Keratinocyte (primary cell): Measurements from ENCODE around the gene VGLL3. TPM values are rescaled to one million over a fixed set of nuclear protein-coding genes. Genes with fewer than 3 reads are reported as not detected.

Experiments
- DNase-seq: peaks from one replicate; pipeline ENCODE4 v3.0.0-alpha.2; 2011; ENCODE audit warnings: low read depth, missing footprints, low spot score
- FAIRE-seq: peaks from 2 replicates; lab custom pipeline; 2011; peaks lifted over from hg19 to GRCh38; lab: Jason Lieb, UNC
- H2AFZ ChIP-seq: 2 replicates; pipeline ENCODE4 v1.6.0; 2012; ENCODE audit warnings: low read length, control low read depth, inconsistent platforms; ENCODE audit not compliant: control insufficient read depth
- H3K27ac ChIP-seq: 2 replicates; pipeline ENCODE4 v1.5.1; 2011; ENCODE audit warnings: low read length; ENCODE audit not compliant: control insufficient read depth, insufficient read depth
- H3K27me3 ChIP-seq: 3 replicates; pipeline ENCODE4 v1.6.0; 2011; ENCODE audit warnings: low read length; ENCODE audit not compliant: control insufficient read depth, insufficient read depth; ENCODE audit errors: extremely low read depth
- H3K36me3 ChIP-seq, 2 experiments: 2 replicates in 1 of 2; 3 replicates in 1 of 2; pipeline ENCODE4 v1.5.1; 2011; ENCODE audit warnings: low read length in 2 of 2, mild to moderate bottlenecking in 1 of 2; ENCODE audit not compliant: control insufficient read depth in 2 of 2, insufficient read depth in 2 of 2; ENCODE audit errors: extremely low read depth in 1 of 2
- H3K4me1 ChIP-seq: 3 replicates; pipeline ENCODE4 v1.5.1; 2011; ENCODE audit warnings: low read length; ENCODE audit not compliant: control insufficient read depth, insufficient read depth; ENCODE audit errors: extremely low read depth
- H3K4me2 ChIP-seq: 3 replicates; pipeline ENCODE4 v1.6.0; 2011; ENCODE audit warnings: low read depth, low read length; ENCODE audit not compliant: control insufficient read depth, insufficient read depth; ENCODE audit errors: extremely low read depth
- H3K4me3 ChIP-seq, 3 experiments: fragments of 200-600 bp in 1 of 3; sonication (generic) in 1 of 3; 2 replicates in 2 of 3; 3 replicates in 1 of 3; pipeline ENCODE4 v1.5.1; 2011 to 2016; ENCODE audit warnings: low read length in 3 of 3, mild to moderate bottlenecking in 3 of 3, control low read depth in 2 of 3, inconsistent platforms in 1 of 3, low read depth in 1 of 3, mixed read lengths in 1 of 3, mixed run types in 1 of 3, moderate library complexity in 1 of 3; ENCODE audit not compliant: control insufficient read depth in 2 of 3, insufficient read depth in 2 of 3; ENCODE audit errors: extremely low read depth in 1 of 3
- H3K79me2 ChIP-seq: 2 replicates; pipeline ENCODE4 v1.6.0; 2012; ENCODE audit warnings: low read length; ENCODE audit not compliant: control insufficient read depth, insufficient read depth
- H3K9ac ChIP-seq: 3 replicates; pipeline ENCODE4 v1.6.0; 2011; ENCODE audit warnings: low read length; ENCODE audit not compliant: control insufficient read depth, insufficient read depth; ENCODE audit errors: extremely low read depth
- H3K9me1 ChIP-seq: 3 replicates; pipeline ENCODE4 v1.6.0; 2011; ENCODE audit warnings: low read length; ENCODE audit not compliant: control insufficient read depth, insufficient read depth; ENCODE audit errors: extremely low read depth
- H3K9me3 ChIP-seq: 2 replicates; pipeline ENCODE4 v1.5.1; 2012; ENCODE audit warnings: low read depth, low read length; ENCODE audit not compliant: control insufficient read depth
- H4K20me1 ChIP-seq: 3 replicates; pipeline ENCODE4 v1.6.0; 2011; ENCODE audit warnings: low read length; ENCODE audit not compliant: control insufficient read depth, insufficient read depth; ENCODE audit errors: extremely low read depth
- EZH2 ChIP-seq: IDR thresholded peaks from one replicate; pipeline ENCODE4 v1.6.1; 2012; ENCODE audit warnings: inconsistent platforms, mild to moderate bottlenecking, low read length, moderate library complexity
- dilution Hi-C: fragments of 300-500 bp; cut with MboI; formaldehyde crosslinking; loops from one replicate; pipeline ENCODE4 v1.7.0; 2020; ENCODE audit warnings: low sequenced_read_pairs; ENCODE audit not compliant: extremely low pct_ligation_motif_present
- polyA plus RNA-seq, 5 experiments: library from polyadenylated mRNA; depleted of rRNA in 3 of 5; stranded (reverse) in 3 of 5; stranded (forward) in 1 of 5; unstranded in 1 of 5; fragments of >200 nt; gene quantifications; 1 replicate in 1 of 5; 2 replicates in 3 of 5; 3 replicates in 1 of 5; pipeline versions ENCODE4 v1.2.1 to v1.2.3, GENCODE V29; 2011 to 2012; ENCODE audit warnings: missing spikeins in 2 of 5, low read depth in 1 of 5, low replicate concordance in 1 of 5
- TF ChIP-seq, protein P1 (sequence below), 3 experiments: IDR thresholded peaks in 1 of 3; conservative IDR thresholded peaks in 1 of 3; optimal IDR thresholded peaks in 1 of 3; 2 replicates in 2 of 3; 3 replicates in 1 of 3; pipeline versions ENCODE3 to v1.5.1; 2011; ENCODE audit warnings: low read length in 3 of 3, mild to moderate bottlenecking in 3 of 3, moderate library complexity in 2 of 3, control low read depth in 1 of 3, inconsistent platforms in 1 of 3; ENCODE audit not compliant: insufficient read depth in 2 of 3; ENCODE audit errors: extremely low read depth in 1 of 3

Gene VGLL3
- polyA plus RNA-seq, 1 donor (not counting 4 experiments of a cell fraction or from before 2014, with no cell fraction given): 2.6 TPM

GRCh38 chr3:86921971-86922680, 68.8 kb downstream of the VGLL3 start:
- no peak for DNase-seq
- Histone ChIP-seq H3K79me2 (no peaks in the 10 kb centered on the region), H3K27ac (peak overlapping the region; percentile 46), H3K9me3 (no peaks in the 10 kb centered on the region), H3K4me2 (peak overlapping the region; percentile 57), H3K9ac (no peak overlapping the region), H2AFZ (no peak overlapping the region), H3K27me3 (no peaks in the 10 kb centered on the region), H3K4me3 (no peak overlapping the region), H4K20me1 (no peaks in the 10 kb centered on the region), H3K4me1 (peaks cover 17% of the 10 kb centered on the region), H3K9me1 (no peaks in the 10 kb centered on the region), H3K36me3 (no peaks in the 10 kb centered on the region)
- no peak for FAIRE-seq
- TF ChIP-seq EZH2: no peak
- dilution Hi-C loops: no loop called here

DNA sequence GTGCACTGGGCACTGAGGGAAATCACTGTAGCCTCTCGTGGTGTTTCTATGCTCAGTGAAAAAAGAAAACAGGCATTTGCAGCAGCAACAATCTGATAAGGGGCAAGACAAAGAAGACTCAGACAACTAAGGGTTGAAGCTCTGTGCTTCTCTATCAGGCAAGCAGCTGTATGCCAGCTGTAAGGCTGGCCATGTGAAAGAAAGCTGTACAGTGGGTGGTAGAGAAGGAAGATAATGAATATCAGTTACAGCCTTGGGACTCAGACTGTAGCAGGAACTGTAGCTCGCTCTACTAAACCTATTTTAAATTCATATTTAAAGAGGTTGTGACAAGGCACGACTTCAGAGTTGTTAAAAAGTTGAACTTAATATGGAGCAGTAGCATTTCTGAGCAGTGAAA, 76.3 kb downstream of the VGLL3 start:
- dilution Hi-C loops: no loop called here
- no peaks in the 10 kb centered on the region for H3K4me1 ChIP-seq
- H3K27me3 ChIP-seq: no peaks in the 10 kb centered on the region
- H3K9me1 ChIP-seq: no peaks in the 10 kb centered on the region
- no peaks in the 10 kb centered on the region for H3K79me2 ChIP-seq
- no peak overlapping the region for H3K9ac ChIP-seq
- H3K4me2 ChIP-seq: no peak overlapping the region
- DNase-seq (no peak), FAIRE-seq (no peak)
- H3K27ac ChIP-seq: no peak overlapping the region
- H3K36me3 ChIP-seq: no peaks in the 10 kb centered on the region
- no peak overlapping the region for H2AFZ ChIP-seq
- H3K9me3 ChIP-seq: no peaks in the 10 kb centered on the region
- no peak for TF ChIP-seq EZH2
- TF ChIP-seq, protein P1, sequence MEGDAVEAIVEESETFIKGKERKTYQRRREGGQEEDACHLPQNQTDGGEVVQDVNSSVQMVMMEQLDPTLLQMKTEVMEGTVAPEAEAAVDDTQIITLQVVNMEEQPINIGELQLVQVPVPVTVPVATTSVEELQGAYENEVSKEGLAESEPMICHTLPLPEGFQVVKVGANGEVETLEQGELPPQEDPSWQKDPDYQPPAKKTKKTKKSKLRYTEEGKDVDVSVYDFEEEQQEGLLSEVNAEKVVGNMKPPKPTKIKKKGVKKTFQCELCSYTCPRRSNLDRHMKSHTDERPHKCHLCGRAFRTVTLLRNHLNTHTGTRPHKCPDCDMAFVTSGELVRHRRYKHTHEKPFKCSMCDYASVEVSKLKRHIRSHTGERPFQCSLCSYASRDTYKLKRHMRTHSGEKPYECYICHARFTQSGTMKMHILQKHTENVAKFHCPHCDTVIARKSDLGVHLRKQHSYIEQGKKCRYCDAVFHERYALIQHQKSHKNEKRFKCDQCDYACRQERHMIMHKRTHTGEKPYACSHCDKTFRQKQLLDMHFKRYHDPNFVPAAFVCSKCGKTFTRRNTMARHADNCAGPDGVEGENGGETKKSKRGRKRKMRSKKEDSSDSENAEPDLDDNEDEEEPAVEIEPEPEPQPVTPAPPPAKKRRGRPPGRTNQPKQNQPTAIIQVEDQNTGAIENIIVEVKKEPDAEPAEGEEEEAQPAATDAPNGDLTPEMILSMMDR (optimal IDR thresholded peaks at IDR 0.05 in 1 of 3, IDR thresholded peaks at IDR 0.05 in 1 of 3, conservative IDR thresholded peaks at IDR 0.05 in 1 of 3; ENCODE audit: extremely low read depth in 1 of 3, insufficient read depth in 2 of 3, low read length in 3 of 3): no peak
- no peaks in the 10 kb centered on the region for H4K20me1 ChIP-seq
- H3K4me3 ChIP-seq: no peak overlapping the region

DNA sequence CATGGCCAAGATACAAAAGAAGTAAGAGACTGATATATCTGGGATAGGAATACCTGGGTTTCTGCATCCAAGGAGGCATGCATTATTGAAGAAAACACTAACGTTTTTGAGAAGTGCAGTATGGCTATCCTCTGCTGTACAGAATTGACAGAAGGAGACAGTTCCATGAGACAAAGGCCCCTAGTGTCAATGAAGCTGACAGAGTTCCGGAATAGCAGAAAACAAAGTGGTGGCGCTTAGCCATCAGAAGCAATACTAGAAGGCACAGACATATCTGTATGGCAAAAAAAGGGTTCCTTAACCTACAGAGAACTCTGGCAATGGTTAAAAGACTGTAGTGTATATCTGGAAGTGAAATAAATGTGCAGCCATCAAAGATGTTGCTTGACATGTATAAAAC, 77.8 kb downstream of the VGLL3 start:
- DNase-seq (no peak), FAIRE-seq (no peak)
- dilution Hi-C loops: no loop called here

More for the DNA sequence above, 77.8 kb downstream of the VGLL3 start:
- no peaks in the 10 kb centered on the region for H3K27me3 ChIP-seq
- no peaks in the 10 kb centered on the region for H3K9me1 ChIP-seq
- H3K36me3 ChIP-seq: no peaks in the 10 kb centered on the region
- no peak overlapping the region for H3K27ac ChIP-seq
- no peaks in the 10 kb centered on the region for H3K9me3 ChIP-seq
- no peak overlapping the region for H3K4me3 ChIP-seq
- H3K4me1 ChIP-seq: no peaks in the 10 kb centered on the region
- H4K20me1 ChIP-seq: no peaks in the 10 kb centered on the region
- no peak overlapping the region for H3K4me2 ChIP-seq
- no peaks in the 10 kb centered on the region for H3K79me2 ChIP-seq
- TF ChIP-seq EZH2: no peak
- TF ChIP-seq, protein P1 (optimal IDR thresholded peaks at IDR 0.05 in 1 of 3, IDR thresholded peaks at IDR 0.05 in 1 of 3, conservative IDR thresholded peaks at IDR 0.05 in 1 of 3; ENCODE audit: extremely low read depth in 1 of 3, insufficient read depth in 2 of 3, low read length in 3 of 3): no peak
- H3K9ac ChIP-seq: no peak overlapping the region
- H2AFZ ChIP-seq: no peak overlapping the region
